GM19438 (cell line): ENCODE data around the gene UTP14C.
"Not testable (repeated sequence)": the region's sequence is repeated elsewhere in the genome, so short reads cannot be mapped to it uniquely, and the experiment has no call there.

ENCODE experiments used
- ATAC-seq: cut with Tn5 transposase; IDR thresholded peaks from one replicate; pipeline ENCODE4 v1.9.1; 2021; ENCODE audit warnings: low read depth; ENCODE audit not compliant: unreplicated experiment

Gene UTP14C

GRCh38 chr13:52034616-52035226 is 10.2 kb downstream of the UTP14C start:
- ATAC-seq: no peak

DNA sequence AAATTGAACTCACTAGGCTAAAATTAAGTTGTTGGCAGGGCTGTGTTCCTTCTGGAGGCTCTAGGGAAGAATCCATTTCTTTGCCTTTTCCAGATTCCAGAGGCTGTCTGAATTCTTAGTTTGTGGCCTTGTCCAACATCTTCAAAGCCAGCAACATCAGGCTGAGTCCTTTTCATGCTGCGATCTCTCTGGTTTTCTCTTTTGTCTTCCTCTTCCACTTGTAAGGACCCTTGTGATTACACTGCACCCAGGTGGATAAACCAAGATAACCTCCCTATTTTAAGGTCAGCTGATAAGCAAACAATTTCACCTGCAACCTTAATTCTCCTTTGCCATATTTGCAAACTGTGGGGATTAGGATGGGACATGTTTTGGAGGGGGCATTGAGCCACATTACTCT is 11.5 kb downstream of the UTP14C start:
- ATAC-seq: no peak

GRCh38 chr13:52043675-52044074 is 19.2 kb downstream of the UTP14C start:
- ATAC-seq: no peak

- ATAC-seq: no peak
Observed at GRCh38 chr13:52047463-52047862, 23.0 kb downstream of the UTP14C start.

DNA sequence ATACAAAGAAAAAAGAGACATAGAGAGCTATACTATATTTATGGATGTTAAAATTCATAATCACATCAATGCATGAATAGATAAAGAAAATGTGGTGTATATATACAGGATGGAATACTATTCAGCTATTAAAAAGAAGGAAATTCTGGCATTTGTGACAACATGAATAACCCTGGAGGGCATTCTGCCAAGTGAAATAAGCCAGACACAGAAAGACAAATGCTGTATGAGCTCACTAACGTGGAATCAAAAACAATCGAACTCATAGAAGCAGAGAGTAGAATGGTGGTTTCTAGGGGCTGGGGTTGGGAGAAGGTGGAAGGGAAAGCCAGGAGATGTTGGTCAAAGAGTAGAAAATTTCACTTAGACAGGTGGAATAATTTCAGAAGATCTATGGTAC is 24.0 kb downstream of the UTP14C start:
- ATAC-seq: no peak

DNA sequence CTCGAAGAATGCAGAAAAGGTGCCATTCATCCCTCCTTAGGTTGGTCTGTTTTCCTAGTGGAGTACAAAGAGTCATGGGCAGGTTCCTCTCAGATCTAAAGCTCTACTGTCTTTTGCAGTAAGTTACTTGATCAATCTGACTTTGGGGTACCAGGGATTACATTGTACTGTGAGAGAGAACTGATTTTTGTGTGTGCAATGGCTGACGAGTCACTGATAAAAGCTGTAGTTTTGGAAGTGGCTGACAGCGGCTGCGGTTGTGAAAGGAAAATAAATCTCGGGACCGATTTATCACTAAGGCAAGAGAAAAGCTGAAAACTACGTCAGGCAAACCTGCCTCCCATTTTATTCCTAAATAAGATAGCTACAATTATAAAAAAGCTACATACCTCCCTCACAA is 26.9 kb downstream of the UTP14C start:
- no peak for ATAC-seq

DNA sequence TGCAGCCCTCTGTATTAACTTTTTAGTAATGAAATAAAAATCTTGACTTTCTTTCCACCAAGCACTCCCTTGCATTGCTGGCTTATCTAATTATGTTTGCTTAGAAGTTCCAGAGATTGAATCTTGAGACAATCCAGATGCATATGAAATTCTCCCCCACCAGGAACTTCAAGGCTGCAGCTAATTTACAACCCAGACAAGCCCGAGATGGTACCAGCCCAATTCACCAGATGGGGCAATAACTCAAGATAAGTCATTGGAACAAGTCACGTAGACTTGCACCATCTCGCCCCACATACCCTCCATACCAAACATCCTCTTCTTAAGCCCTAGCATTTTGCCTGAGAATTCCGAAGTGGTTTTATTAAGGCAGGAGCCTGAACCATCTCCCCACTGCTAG is 29.0 kb downstream of the UTP14C start:
- ATAC-seq: no peak

DNA sequence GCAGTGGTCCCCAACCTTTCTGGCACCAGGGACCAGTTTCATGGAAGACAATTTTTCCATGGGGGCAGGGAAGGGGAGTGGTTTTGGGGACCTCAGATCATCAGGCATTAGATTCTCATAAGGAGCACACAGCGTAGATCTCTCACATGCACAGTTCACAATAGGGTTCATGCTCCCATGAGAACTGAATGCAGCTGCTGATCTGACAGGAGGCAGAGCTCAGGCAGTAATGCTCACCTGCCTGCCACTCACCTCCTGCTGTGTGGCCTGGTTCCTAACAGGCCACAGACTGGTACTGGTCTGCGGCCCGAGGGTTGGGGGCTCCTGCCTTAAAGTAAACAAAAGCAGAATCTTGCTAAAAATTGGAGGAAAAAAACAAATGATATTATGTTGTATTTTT is 36.6 kb downstream of the UTP14C start:
- ATAC-seq: not testable (repeated sequence)

DNA sequence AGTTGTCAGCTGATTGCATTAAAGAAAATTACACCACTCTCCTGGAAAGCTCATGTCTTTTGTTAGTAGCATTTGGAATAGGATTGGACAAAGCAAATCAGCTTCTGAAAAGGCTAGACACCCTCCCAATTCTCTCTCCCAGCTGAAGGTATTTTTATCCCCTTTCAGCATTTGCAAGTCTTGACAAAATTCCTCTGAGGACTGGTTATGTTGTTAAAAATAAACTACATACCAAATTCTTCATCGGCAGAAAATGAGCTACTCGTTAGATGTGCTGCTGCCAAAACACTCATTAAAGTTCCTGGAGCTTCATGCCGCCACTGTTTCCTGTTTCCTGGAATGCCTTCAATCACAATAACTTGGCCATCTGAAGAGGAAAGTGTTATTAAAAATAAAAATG is 37.1 kb downstream of the UTP14C start:
- ATAC-seq: no peak

DNA sequence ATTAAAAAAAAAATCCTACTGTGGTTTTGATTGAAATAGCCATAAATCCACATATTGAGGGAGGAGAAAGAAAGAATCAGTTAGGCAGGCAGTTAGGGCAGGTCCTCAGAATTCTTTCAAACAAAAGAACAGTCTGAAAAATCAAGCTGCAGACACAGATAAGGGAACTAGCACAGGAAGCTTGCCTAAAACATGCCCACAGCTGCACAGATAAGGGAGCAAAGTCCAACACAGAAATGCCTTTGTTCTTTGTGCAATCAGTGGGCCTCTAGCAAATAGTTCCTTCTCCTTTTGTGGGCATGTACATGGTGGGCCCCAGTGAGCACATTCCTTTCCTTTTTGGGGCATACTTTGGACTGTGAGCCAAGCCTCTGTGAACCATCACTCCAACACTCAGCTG is 42.7 kb downstream of the UTP14C start:
- no peak for ATAC-seq

- no peak for ATAC-seq
Observed at GRCh38 chr13:52070929-52071523, 46.5 kb downstream of the UTP14C start.
